Stromal cell of bone marrow (primary cell): ENCODE results near the gene SBF1.

Source experiments
- DNase-seq: peaks from one replicate; pipeline ENCODE4 v3.0.0-alpha.2; 2012; ENCODE audit warnings: low read depth

The SBF1 gene

GRCh38 chr22:50506611-50507420 lies 32.0 kb upstream of the SBF1 start:
- DNase-seq: no peak

- no peak for DNase-seq
Measured at GRCh38 chr22:50505776-50506610, 31.2 kb upstream of the SBF1 start.

GRCh38 chr22:50505276-50505775 lies 30.5 kb upstream of the SBF1 start:
- DNase-seq: no peak

- DNase-seq: no peak
Measured at GRCh38 chr22:50504369-50505211, 29.8 kb upstream of the SBF1 start.

GRCh38 chr22:50503475-50504145 lies 28.8 kb upstream of the SBF1 start:
- DNase-seq: no peak

GRCh38 chr22:50502628-50503474 lies 28.0 kb upstream of the SBF1 start:
- DNase-seq: no peak

GRCh38 chr22:50502096-50502495 lies 27.3 kb upstream of the SBF1 start:
- DNase-seq: no peak

- DNase-seq: no peak
Measured at GRCh38 chr22:50500452-50500851, 25.6 kb upstream of the SBF1 start.

- DNase-seq: no peak
Measured at GRCh38 chr22:50498322-50498890, 23.6 kb upstream of the SBF1 start.

GRCh38 chr22:50497093-50497492 lies 22.3 kb upstream of the SBF1 start:
- DNase-seq: no peak

GRCh38 chr22:50490531-50491308 lies 15.9 kb upstream of the SBF1 start:
- no peak for DNase-seq

GRCh38 chr22:50489363-50490243 lies 14.8 kb upstream of the SBF1 start:
- DNase-seq: no peak

GRCh38 chr22:50488886-50489285 lies 14.1 kb upstream of the SBF1 start:
- DNase-seq: no peak

- DNase-seq: no peak
Measured at GRCh38 chr22:50488006-50488677, 13.3 kb upstream of the SBF1 start.

- no peak for DNase-seq
Measured at GRCh38 chr22:50487290-50488005, 12.6 kb upstream of the SBF1 start.

GRCh38 chr22:50486561-50487289 lies 11.9 kb upstream of the SBF1 start, which contains the start of gene MIOX:
TSS of gene MIOX (plus strand) at chr22:50486859. CDS start at chr22:50486898, 39 bp downstream.
- DNase-seq: no peak
